Effector CD8-positive, alpha-beta T cell (primary cell): Measurements from ENCODE around the gene PRM3.

ENCODE experiments used
- DNase-seq: peaks from one replicate; lab custom pipeline; 2025; lab: John Stamatoyannopoulos, UW

Gene PRM3

DNA sequence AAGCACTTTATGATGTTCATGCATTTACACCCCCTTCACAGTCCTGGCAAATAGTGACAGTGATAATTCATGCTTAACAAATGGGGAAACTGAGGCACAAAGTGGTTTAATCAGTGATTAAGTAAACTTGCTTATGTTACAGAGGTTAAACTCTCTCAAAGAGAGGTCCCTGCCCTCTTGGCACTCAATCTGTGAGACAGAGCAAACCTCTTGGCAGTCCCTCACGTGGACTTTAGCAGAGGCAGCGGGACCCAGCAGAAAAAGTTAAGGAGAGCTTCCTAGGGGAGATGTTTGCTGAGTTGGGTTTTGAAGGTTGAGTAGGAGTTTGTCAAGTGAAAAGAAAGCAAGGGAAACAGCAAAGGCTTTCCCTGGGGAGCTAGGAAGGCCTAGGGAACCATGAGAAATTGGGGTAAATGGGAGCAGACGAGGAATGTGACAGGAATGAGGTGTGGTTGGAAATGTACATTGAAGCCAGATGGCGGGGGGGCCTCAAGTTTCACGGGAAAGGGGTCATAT lies 28.1 kb downstream of the PRM3 start:
- no peak for DNase-seq

DNA sequence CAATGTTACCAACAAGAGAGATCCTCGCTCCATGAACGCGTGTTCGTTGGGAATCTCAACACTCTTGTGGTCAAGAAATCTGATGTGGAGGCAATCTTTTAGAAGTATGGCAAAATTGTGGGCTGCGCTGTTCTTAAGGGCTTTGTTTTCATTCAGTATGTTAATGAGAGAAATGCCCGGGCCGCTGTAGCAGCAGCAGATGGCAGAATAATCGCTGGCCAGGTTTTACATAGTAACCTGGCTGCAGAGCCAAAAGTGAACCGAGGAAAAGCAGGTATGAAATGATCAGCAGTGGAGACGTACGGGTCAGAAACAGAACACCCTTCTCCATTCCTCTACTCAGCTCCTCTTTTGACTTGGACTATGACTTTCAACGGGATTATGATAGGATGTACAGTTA lies 30.8 kb downstream of the PRM3 start:
- no peak for DNase-seq

DNA sequence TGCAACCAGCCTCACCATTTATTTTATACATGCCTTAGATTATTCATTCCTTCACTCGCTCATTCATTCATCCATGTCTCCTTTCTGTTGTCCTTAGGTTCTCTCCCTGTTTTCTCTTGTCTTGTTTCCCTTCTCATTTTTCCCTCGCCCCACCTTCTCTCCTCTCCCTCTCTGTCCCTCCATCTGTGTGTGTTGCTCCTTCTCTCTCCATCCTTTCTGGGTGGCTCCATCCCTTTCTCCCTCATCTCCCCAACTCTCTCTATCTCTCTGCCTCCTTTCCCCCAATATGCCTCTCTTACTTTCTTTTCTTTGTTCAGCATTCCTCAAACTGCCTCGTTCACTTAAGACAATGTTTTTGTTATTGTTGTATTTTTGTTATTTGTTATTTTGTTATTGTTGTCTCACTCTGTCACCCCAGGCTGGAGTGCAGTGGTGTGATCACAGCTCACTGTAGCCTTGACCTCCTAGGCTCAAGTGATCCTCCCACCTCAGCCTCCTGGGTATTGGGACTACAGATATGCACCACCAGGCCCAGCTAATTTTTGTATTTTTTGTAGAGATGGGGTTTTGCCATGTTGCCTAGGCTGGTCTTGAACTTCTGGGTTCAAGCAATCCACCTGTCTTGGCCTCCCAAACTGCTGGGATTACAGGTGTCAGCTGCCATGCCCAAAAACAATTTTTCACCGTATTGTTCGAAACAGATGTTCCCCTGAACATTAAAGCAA lies 31.8 kb downstream of the PRM3 start:
- no peak for DNase-seq

DNA sequence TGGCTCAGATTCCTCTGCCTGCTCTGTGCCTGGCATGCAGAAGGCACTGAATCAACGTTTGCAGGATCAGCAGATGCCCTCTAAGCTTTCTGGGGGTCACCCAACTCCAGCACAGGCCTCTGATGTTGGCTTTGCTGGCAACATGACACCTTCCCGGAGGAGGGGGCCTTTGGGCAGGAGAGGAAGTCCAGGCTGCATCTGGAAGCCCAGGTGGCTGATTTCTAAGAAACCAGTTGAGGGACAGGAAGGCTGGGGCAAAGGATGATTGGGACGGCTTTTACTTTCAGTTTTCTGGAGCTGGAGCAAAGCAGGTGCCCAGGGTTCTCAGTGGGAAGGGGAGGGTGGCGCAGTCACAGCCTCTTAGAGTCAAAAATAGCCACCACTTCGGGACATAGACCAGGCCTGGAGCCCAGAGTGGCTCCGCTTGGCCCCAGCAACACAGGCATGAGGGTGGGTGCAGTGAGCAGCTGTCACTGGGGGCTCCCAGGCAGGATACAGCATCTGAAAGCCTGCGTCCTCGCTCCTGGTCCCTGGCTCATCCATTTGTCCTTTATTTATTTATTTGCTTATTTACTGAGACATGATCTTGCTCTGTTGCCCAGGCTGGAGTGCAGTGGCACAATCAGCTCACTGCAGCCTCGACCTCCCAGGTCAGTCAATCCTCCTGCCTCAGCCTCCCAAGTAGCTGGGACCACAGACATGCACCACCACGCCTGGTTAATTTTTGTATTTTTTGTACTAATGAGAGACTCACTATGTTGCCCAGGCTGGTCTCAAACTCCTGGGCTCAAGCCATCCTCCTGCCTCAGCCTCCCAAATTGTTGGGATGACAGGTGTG lies 32.6 kb downstream of the PRM3 start:
- DNase-seq, result no peak

DNA sequence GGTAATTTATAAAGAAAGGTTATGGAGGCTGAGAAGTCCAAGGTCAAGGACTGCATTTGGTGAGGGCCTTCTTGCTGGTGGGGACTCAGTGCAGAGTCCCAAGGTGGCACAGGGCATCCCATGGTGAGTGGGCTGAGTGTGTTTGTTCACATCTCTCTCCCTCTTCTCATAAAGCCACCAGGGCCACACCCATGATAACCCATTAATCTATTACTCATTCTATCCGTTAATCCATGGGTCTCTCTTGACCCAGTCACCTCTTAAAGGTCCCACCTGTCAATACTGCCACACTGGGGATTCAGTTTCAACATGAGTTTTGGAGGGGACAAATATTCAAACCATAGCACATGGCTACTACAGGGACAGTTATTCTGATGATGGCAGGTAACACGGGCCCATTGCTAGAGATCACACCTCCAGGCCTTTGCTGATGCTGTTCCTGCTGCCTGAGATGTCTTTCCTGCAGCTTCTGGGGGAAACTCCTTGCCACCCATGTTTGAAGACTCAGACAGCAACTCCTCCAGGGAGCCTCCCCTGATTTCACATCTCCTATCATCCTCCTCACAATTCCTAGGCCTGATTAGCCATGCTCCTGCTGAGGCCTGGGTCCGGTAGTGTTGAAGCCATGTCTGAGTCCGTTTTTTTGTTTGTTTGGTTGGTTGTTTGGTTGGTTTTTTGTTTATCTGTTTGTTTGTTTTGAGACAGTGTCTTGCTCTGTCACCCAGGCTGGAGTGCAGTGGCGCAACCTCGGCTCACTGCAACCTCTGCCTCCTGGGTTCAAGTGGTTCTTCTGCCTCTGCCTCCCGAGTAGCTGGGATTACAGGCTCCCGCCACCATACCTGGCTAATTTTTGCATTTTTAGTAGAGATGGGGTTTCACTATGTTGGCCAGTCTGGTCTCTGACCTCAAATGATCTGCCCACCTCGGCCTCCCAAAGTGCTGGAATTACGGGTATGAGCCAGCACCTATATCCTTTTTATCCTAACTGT lies 33.5 kb downstream of the PRM3 start:
- DNase-seq, result no peak

DNA sequence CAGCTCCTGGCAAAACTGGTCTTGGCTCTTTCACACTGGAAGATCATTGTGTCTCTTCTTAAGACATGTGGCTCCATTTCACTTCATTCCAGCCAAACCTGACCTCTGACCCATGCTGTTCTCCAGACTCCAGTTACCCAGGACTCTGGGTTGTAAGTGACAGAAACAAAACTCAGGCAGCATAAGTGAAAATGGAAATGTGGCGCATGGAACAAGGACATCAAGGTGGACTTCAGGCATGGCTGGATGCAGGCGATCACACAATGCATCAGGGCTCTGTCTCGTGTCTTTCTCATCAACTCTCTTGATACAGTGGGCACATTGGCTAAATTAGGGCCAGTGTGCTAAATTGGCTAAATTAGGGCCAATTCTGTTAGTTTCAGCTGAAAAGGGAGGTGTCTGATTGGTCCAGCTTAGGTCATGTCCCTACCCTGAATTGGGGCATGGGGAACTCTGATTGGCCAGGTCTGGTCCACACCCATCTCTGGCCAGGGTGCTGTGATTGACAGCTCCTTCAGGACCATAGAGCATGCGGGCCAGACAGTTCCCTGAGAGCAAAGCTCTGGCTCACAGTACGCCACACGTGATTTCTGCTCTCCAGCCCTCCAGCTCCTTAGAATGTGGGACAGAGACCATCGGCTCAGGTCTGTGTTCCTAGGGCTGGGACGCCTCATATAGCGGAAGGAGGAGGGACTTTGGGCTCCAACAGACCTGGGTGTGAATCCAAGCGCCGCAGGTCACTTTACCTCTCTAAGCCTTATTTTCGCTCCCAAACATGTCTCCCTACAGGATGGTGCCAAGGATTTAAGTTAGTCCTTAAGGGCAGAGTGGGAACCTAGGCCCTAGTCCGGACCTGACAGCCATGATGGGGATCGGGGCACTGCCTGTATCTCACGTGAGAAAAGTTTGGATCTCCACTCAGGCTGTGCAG lies 34.9 kb downstream of the PRM3 start:
- no peak for DNase-seq

DNA sequence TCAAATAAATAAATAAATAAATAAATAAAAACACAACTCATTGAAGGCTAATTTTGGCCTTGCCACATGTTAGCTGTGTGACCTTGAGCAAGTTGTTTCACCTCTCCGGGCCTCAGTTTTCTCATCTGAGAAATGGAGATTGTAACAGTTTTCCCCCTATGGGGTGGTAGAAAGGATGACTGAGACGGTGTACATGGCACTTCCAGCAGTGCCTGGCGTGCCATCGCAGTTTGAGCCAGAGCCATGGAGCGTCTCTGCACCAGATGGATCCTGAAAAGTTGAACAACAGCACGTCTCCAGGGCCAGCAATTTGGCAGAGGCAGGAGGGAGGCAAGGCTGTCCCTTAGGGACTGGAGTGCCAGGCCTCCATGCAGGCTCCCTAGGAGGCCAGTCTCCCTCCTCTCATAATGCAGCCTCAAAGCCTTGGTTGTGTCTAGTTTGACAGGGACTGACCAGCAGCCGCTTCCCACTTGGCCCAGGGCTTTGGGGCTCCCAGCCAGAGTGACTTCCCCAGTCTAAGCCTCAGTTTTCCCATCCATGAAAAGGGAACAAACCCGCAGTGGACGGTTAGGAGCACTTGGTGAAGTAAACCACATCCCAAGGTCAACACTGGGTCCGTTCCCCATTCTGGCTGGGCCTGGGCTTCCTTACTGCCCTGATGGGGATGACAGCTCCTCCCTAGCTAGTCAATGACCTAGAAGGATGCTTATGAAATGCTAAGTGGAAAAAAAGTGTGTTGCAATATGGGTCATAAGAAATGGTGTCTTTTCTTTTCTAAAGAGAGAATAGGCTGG lies 36.8 kb downstream of the PRM3 start:
- no peak for DNase-seq

DNA sequence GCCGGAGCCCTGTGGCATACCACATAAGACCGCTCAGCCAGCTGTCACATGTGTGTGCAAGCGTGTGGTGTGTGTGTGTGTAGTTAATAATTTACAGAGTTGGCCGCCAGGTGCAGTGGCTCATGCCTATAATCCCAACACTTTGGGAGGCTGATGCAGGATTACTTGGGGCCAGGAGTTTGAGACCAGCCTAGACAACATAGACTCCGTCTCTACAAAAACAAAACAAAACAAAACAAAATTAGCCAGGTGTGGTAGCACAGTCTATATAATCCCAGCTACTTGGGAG lies 37.8 kb downstream of the PRM3 start:
- DNase-seq, result no peak

DNA sequence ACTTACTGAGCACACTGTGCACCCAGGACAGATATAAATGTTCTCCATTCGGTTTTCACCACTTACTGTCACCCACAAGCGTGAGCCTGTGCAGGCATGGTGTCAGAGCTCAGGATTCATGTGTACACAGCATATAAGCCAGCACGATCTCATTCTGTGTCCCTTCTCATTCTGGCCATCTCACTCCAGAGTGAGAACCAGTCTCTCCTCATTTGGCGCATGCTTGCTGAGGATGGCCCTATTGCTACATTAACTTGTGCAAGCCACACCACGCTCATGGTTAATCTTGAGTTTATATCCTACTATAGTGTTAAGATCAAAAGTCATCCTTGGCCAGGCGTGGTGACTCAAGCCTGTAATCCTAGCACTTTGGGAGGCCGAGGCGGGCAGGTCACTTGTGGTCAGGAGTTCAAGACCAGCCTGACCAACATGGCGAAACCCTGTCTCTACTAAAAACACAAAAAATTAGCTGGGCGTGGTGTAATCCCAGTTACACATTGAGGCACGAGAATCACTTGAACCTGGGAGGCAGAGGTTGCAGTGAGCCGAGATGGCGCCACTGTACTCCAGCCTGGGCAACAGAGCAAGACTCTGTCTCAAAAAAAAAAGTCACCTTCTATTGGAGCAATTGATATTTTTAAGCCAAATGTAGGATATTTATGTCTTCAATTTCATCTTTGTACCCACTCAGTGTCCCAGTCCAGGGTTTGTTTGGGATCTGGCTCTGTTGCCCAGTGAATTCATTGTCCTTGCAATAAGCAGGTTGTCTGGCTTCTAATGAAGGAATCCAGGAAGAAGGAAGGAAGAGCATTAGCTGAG lies 38.3 kb downstream of the PRM3 start:
- no peak for DNase-seq

DNA sequence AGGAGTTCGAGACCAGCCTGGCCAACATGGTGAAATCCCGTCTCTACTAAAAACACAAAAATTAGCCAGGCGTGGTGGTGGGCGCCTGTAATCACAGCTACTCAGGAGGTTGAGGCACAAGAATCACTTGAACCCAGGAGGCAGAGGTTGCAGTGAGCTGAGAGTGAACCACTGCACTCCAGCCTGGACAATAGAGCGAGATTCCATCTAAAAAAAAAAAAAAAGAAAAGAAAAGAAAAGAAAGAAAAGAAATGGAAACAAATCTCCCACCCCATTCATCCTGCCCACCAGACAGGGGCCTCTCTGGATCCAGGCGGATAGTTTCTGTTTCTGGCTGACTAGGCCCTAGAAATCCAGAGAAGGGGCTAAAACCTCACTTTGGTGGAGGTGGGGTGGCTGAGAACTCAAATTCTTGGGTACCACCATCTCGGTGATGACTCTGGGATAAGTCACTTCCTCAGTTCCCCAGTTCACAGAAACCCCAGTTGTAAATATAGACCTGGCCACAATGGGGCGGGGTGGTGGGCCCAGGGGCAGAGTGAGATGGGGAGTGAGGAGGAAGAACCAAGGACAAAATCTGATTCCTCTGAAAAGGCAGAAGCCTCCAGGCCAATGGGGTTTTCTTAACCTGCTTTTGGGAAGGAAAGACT lies 39.6 kb downstream of the PRM3 start:
- peak; percentile 22 for DNase-seq

DNA sequence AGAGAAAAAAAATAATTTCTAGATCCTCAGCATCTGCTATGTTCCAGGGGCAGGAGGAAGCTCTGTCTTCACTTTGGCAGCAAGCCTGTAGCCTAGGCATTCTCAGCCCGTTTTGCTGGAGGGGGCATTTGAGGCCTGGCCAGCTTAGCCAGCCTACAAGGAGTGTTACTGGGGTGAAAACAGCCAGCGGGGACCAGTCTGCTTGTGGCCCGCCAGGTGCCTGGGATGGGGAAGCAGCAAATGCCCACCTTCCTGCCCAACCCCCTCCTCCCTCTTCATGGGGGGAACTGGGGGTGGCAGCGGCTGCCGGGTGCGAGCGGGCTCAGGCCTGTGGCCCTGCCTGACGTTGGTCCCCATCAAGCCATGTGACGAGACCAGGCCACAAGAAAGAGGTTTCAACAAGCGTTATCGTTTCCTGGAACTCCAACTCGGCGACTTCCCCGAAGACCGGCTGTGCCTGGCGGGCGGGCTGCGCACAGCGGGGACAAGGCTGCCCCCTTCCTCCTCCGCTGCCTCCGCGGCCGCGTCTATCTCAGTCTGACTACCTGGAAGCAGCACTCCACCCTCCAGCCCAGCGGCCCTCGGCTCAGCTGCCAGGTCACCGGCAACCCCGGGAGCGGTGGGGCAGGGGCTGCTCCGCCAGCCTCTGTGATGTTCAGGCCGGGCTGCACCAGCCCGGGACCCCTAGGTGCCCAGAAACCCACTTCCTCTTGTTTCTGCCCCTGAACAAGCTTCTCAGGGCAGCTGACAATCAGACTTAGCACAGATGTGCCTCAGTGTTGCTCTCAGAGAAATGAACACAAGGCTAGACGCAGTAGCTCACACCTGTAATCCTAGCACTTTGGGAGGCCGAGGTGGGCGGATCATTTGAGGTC lies 40.3 kb downstream of the PRM3 start:
- DNase-seq, result peak; percentile 69

DNA sequence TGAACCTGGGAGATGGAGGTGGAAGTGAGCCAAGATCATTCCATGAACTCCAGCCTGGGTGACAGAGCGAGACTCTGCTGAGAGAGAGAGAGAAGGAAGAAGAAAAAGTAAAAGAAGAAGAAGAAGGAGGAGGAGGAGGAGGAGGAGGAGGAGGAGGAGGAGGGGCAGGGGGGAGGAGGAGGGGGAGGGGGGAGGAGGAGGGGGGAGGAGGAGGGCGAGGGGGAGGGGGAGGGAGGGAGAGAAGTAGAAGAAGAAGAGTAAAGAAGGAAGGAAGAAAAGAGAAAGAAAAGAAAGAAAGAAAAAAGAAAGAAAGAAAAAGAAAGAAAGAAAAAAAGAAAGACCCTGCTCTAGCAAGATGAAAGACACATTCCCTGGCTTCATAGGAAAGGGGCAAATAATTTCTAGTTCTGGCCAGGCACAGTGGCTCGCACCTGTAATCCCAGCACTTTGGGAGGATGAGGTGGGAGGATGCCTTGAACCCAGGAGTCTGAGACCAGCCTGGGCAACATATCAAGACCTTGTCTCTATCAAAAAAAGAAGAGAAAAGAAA lies 41.1 kb downstream of the PRM3 start:
- no peak for DNase-seq

DNA sequence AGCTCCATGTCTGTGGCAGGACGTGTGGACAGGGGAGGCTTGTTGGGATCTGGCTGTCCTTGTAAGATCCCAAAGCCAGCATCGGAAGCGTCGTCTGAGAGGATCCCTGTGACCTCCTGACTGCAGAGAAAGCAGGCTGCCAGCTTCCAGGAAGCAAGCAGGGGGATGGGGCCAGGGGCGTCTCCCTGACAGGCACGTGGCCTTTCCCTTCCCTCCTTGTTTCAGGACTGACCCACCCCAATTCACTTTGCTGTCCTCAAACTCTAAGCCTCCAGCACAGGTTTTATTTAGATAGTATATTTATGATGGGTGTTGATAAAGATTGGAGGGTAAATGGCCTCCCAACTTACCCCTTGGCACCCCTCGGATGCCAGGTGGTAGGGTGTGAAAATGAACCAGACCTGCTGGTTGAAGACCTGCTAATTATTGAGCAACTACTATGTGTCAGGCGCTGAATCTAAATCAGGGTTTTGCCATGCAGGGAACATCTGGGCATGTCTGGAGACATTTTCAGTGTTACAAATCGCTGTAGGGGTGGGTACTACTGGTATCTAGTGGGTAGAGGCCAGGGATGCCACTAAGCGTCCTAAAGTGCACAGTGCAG lies 42.0 kb downstream of the PRM3 start:
- DNase-seq, result no peak

DNA sequence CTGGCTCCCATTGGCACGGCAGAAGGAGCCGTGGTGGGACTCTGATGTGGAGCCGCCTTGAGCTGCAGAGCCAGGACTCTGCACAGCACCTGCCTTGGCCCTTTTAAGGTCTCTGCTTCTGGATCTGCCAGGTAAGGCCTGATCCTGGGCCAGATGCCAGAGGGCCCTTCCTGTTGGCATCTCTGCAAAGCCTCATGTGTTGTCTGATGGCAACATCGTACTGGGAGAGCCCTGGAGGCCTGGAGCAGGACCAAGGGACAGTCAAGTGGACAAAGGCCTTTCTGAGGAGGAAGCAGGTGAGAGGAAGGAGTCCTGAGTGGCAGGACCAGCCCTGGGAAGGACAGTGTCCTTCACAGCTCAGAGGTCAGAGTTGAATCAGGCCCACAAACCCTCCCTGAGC lies 43.5 kb downstream of the PRM3 start:
- DNase-seq, result no peak

DNA sequence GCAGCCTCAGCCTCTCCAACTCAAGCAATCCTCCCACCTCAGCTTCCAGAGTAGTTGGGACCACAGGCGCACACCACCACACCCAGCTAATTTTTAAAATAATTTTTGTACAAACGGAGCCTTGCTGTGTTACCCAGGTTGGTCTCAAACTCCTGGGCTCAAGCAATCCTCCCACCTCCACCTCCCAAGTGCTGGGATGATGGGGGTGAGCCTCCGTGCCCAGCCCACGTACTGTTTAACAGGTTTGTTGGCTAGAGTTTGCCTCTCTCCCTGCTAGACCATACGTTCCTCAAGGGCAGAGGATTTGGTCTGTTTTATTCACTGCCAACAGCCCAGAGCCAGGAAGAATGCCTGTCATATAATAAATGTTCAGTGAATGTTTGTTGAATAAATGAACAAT lies 44.0 kb downstream of the PRM3 start:
- DNase-seq, result no peak

DNA sequence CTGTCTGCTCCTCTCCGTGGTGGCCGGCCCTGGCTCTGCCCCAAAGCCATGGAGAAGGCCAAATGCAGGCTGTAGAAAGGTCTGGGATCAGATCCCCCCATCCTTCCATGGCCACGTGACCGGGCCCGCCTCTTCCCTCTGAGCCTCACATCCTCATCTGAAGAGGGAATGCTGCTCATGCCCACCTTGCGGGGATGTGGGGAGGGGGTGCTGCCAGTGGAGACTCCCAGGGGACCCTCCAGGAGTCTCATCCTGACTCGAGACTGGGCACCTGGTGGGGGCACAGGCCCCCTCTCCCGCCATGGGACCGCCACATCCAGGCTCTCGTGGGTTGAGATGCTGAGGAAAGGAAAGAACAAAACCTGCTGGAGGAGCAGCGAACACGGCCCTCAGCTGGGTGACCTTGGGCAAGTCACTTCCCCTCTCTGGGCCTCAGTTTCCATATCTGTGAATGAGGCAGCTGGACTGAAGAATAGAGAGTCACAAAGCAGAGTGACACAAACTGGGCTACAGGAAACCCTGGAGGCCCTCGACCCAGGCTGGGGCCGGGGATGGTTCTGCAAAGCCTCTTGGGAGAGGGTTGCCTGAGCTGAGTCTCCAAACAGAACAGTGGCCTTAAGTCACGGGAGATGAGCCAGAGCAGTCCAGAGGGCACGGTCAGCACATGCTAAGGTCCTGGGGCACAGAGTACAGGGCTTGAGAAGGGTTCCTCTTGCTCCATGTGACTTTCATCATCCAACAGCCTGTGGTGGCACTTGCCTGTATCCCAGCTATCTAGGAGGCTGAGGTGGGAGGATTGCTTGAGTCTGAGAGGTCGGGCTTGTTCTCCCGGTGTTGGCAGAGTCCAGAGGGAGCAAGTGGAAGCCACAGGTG lies 47.5 kb downstream of the PRM3 start:
- DNase-seq, result no peak
